ENCODE results near the gene RBP2. TPM values are rescaled to one million over a fixed set of nuclear protein-coding genes. Genes with fewer than 3 reads are reported as not detected.
A peak's percentile ranks its signal among the peaks of the same experiment; 100 is the strongest.

The RBP2 gene
- total and polyA plus RNA-seq, 9 of the 15 experiments (the other 6 are each of a cell fraction or from before 2014, with no cell fraction given), result not detected

GRCh38 chr3:139473155-139473771 is 3.1 kb downstream of the RBP2 start:
- peak in 1 of 4 experiments; percentile 6 for DNase-seq (ENCODE audit: extremely low read depth in 1 of 4, low spot score in 3 of 4)
- H3K9me1 ChIP-seq (ENCODE audit: control insufficient read depth, insufficient read depth, low read length), result no peaks in the 10 kb centered on the region
- FAIRE-seq, result no peak
- 0% methylated on average over 2 of the region's 2 CpGs for WGBS (ENCODE audit: insufficient coverage, low coverage, missing lambda C conversion rate)
- no peaks in the 10 kb centered on the region for H3K9me3 ChIP-seq (replicated peaks; ENCODE audit: control insufficient read depth, insufficient read depth, low read depth, low read length)
- H3K4me1 ChIP-seq (replicated peaks in 1 of 2; ENCODE audit: control insufficient read depth in 2 of 2, insufficient read depth in 2 of 2, low read length in 2 of 2), result no peaks in the 10 kb centered on the region
- intact Hi-C loops (cut with micrococcal nuclease), result no loop called here
- ATAC-seq, result peak; percentile 73
- no peaks in the 10 kb centered on the region for H3K27me3 ChIP-seq (ENCODE audit: control insufficient read depth in 2 of 2, insufficient read depth in 2 of 2, low read length in 2 of 2)
- H3K9ac ChIP-seq (ENCODE audit: insufficient read depth in 1 of 2, low read depth in 2 of 2, low read length in 2 of 2), result no peak overlapping the region
- H3K36me3 ChIP-seq (ENCODE audit: control insufficient read depth, insufficient read depth, low read length), result no peaks in the 10 kb centered on the region
- CTCF ChIA-PET (ENCODE audit: low intra/inter-chr PET ratio), result no interaction called here
- H3K4me3 ChIP-seq, result no peak overlapping the region
- H3K79me2 ChIP-seq (ENCODE audit: control insufficient read depth, insufficient read depth, low read length), result no peaks in the 10 kb centered on the region
- in situ Hi-C loops (cut with MboI), result no loop called here
- no TSS peak for BruUV-seq (replicated peaks)
- no peak overlapping the region for H3K27ac ChIP-seq (ENCODE audit: extremely low read depth, low read depth, low read length)
- POLR2A ChIA-PET, result no interaction called here
- 0 out of 2 replicates have a peak, but pooled peaks cover 7% of the 10 kb centered on the region for H4K20me1 ChIP-seq (replicated peaks; ENCODE audit: control insufficient read depth, insufficient read depth, low read length)
- no peak overlapping the region for H3K4me2 ChIP-seq (ENCODE audit: insufficient read depth, low read length)
- H2AFZ ChIP-seq (ENCODE audit: low read depth, low read length), result no peak overlapping the region
- TF ChIP-seq TRIM24 (IDR thresholded peaks at IDR 0.05), result peak; percentile 38 to 64; a peak in 2 of 4 replicates
- peak; percentile 56; the same call in 1 of the 2 replicates for TF ChIP-seq ZNF175 (CRISPR knock-in tag; IDR thresholded peaks at IDR 0.05; ENCODE audit: low read depth)
- TF ChIP-seq JUND (IDR thresholded peaks at IDR 0.05; ENCODE audit: borderline replicate concordance, low read depth, low read length), result peak; percentile 66; the same call in 1 of the 2 replicates
- TF ChIP-seq JUND (tag; IDR thresholded peaks at IDR 0.05; ENCODE audit: borderline replicate concordance, low read depth, low read length), result no peak
- no peak for TF ChIP-seq ZNF224 (CRISPR knock-in tag; IDR thresholded peaks at IDR 0.05)
- no peak for TF ChIP-seq TCF15 (CRISPR knock-in tag; IDR thresholded peaks at IDR 0.05)
- TF ChIP-seq NR2C2 (CRISPR knock-in tag; IDR thresholded peaks at IDR 0.05), result no peak
- peak; percentile 91; the same call in 1 of the 2 replicates for TF ChIP-seq NR2C2 (tag; IDR thresholded peaks at IDR 0.05)
- TF ChIP-seq ATF7 (IDR thresholded peaks at IDR 0.05), result peak; percentile 51; the same call in 1 of the 2 replicates
- peak; percentile 44; the same call in 1 of the 2 replicates for TF ChIP-seq NR2C1 (IDR thresholded peaks at IDR 0.05)
- TF ChIP-seq NR2C1 (tag; IDR thresholded peaks at IDR 0.05), result peak; percentile 72
- no peak; the same call in 1 of the 2 replicates for TF ChIP-seq CEBPG (CRISPR knock-in tag; IDR thresholded peaks at IDR 0.05)
- peak; percentile 14 to 89; a peak in 2 of 4 replicates for TF ChIP-seq CEBPG (tag; conservative IDR thresholded peaks at IDR 0.05 in 1 of 2, IDR thresholded peaks at IDR 0.05 in 1 of 2)
- peak; percentile 73; the same call in 1 of the 2 replicates for TF ChIP-seq ATF3 (IDR thresholded peaks at IDR 0.05)
- TF ChIP-seq ATF3 (CRISPR knock-in tag; conservative IDR thresholded peaks at IDR 0.05), result no peak
- peak; percentile 39; the same call in 1 of the 2 replicates for TF ChIP-seq SPI1 (IDR thresholded peaks at IDR 0.05; ENCODE audit: borderline replicate concordance, low read depth, low read length)
- no peak for TF ChIP-seq RBM14 (IDR thresholded peaks at IDR 0.05; ENCODE audit: borderline replicate concordance, insufficient read depth, low read depth, low read length)
- TF ChIP-seq ZNF589 (CRISPR knock-in tag; IDR thresholded peaks at IDR 0.05; ENCODE audit: low read depth), result peak; percentile 65; the same call in 1 of the 2 replicates
- TF ChIP-seq SIN3A (IDR thresholded peaks at IDR 0.05; ENCODE audit: borderline replicate concordance in 2 of 2, control insufficient read depth in 1 of 2, low read depth in 2 of 2, low read length in 2 of 2), result no peak
- peak; percentile 63 for TF ChIP-seq ZNF584 (CRISPR knock-in tag; IDR thresholded peaks at IDR 0.05; ENCODE audit: low read depth)

Data from K562 (cell line).